ENCODE measurements around the gene CHCHD6. TPM values are rescaled to one million over a fixed set of nuclear protein-coding genes. Genes with fewer than 3 reads are reported as not detected.
A peak's percentile ranks its signal among the peaks of the same experiment; 100 is the strongest.

The CHCHD6 gene
- total RNA-seq, 1 donor: 10.9 TPM

DNA sequence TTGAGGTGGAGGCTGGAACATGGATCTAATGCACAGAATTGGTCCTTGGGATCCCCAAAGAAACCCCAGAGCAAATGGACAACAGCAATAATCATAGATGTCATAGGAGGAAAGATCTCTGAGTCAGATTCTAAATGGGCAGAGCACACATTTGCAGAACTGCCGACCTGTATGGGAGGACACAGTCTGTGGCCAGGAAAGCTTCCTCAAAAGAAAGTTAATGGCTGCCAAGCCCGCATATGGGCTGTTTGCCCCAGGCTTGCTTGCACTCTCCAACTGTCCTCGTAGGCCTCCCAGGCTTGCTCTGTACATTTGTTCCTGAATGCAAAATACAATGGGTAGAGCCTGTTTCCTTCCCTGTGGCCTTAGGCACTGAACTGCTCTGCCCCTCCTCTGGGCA, 176.9 kb downstream of the CHCHD6 start:
- Histone ChIP-seq H3K9me3 (ENCODE audit: low read depth, low read length) (no peaks in the 10 kb centered on the region), H3K27me3 (ENCODE audit: insufficient read depth, low read length) (no peaks in the 10 kb centered on the region), H3K4me2 (ENCODE audit: insufficient read depth, low read length) (no peak overlapping the region), H3K4me1 (ENCODE audit: insufficient read depth, low read length) (peaks cover 8% of the 10 kb centered on the region), H3K4me3 (ENCODE audit: insufficient read depth, low read length) (no peak overlapping the region), H3K79me2 (ENCODE audit: insufficient read depth, low read length) (no peaks in the 10 kb centered on the region), H4K20me1 (ENCODE audit: insufficient read depth, low read length) (no peaks in the 10 kb centered on the region), H2AFZ (ENCODE audit: low read length) (no peak overlapping the region), H3K36me3 (ENCODE audit: insufficient read depth, low read length) (no peaks in the 10 kb centered on the region), H3K27ac (ENCODE audit: low read depth, low read length) (no peak overlapping the region)
- TF ChIP-seq, protein P1, sequence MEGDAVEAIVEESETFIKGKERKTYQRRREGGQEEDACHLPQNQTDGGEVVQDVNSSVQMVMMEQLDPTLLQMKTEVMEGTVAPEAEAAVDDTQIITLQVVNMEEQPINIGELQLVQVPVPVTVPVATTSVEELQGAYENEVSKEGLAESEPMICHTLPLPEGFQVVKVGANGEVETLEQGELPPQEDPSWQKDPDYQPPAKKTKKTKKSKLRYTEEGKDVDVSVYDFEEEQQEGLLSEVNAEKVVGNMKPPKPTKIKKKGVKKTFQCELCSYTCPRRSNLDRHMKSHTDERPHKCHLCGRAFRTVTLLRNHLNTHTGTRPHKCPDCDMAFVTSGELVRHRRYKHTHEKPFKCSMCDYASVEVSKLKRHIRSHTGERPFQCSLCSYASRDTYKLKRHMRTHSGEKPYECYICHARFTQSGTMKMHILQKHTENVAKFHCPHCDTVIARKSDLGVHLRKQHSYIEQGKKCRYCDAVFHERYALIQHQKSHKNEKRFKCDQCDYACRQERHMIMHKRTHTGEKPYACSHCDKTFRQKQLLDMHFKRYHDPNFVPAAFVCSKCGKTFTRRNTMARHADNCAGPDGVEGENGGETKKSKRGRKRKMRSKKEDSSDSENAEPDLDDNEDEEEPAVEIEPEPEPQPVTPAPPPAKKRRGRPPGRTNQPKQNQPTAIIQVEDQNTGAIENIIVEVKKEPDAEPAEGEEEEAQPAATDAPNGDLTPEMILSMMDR (IDR thresholded peaks at IDR 0.05; ENCODE audit: extremely low read depth, low read depth, low read length): no peak
- DNase-seq (ENCODE audit: insufficient read length, low spot score, missing footprints): no peak

DNA sequence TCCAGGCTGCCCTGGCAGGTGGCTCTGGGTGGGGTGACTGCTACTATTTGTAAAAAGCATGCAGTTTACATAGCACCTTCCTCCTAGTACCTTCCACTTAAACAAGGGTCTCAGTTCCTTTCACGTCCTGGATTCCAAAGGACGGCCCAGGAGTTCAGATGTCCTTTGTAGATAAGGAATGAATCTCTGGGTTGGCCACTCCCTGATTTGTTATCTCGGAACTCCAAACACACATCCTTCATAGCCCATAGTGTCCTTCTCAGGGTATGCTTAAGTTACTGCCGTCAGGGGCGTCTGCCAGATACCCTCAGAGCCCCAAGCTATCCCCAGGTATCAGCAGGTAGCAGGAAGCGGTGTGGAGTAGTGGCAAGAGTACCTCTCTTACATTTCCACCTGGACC, 177.8 kb downstream of the CHCHD6 start:
- no peak overlapping the region for H2AFZ ChIP-seq (ENCODE audit: low read length)
- H3K4me3 ChIP-seq (ENCODE audit: insufficient read depth, low read length): no peak overlapping the region
- no peaks in the 10 kb centered on the region for H4K20me1 ChIP-seq (ENCODE audit: insufficient read depth, low read length)
- H3K79me2 ChIP-seq (ENCODE audit: insufficient read depth, low read length): no peaks in the 10 kb centered on the region
- H3K27ac ChIP-seq (ENCODE audit: low read depth, low read length): no peak overlapping the region
- H3K9me3 ChIP-seq (ENCODE audit: low read depth, low read length): no peaks in the 10 kb centered on the region
- peaks cover 8% of the 10 kb centered on the region for H3K4me1 ChIP-seq (ENCODE audit: insufficient read depth, low read length)
- no peaks in the 10 kb centered on the region for H3K36me3 ChIP-seq (ENCODE audit: insufficient read depth, low read length)
- no peak for DNase-seq (ENCODE audit: insufficient read length, low spot score, missing footprints)
- TF ChIP-seq, protein P1 (IDR thresholded peaks at IDR 0.05; ENCODE audit: extremely low read depth, low read depth, low read length): no peak
- H3K27me3 ChIP-seq (ENCODE audit: insufficient read depth, low read length): no peaks in the 10 kb centered on the region
- H3K4me2 ChIP-seq (ENCODE audit: insufficient read depth, low read length): no peak overlapping the region

DNA sequence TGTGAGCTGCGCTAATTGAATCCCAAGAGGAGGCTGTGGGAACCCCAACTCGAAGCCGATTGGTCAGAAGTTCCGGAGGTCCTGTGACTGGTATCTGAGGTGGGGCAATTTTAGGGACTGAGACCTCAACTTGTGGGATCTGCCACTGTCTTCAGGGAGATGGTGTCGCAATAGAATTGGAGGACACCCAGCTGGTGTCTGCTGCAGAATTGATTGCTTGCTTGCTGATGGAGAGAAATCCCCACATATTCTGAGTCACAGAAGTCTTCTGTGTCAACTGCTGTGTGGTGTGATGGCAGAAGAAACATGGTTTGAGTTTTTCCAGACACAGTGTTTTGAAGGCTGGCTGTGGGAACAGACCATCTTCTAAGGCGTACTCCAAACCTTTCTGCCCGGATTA, 179.2 kb downstream of the CHCHD6 start:
- TF ChIP-seq, protein P1 (IDR thresholded peaks at IDR 0.05; ENCODE audit: extremely low read depth, low read depth, low read length): no peak
- Histone ChIP-seq H3K27me3 (ENCODE audit: insufficient read depth, low read length) (no peaks in the 10 kb centered on the region), H3K9me3 (ENCODE audit: low read depth, low read length) (no peaks in the 10 kb centered on the region), H3K4me1 (ENCODE audit: insufficient read depth, low read length) (peaks cover 8% of the 10 kb centered on the region), H3K4me2 (ENCODE audit: insufficient read depth, low read length) (peak overlapping the region; percentile 3), H2AFZ (ENCODE audit: low read length) (no peak overlapping the region), H3K27ac (ENCODE audit: low read depth, low read length) (no peak overlapping the region), H3K79me2 (ENCODE audit: insufficient read depth, low read length) (no peaks in the 10 kb centered on the region), H3K4me3 (ENCODE audit: insufficient read depth, low read length) (no peak overlapping the region), H3K36me3 (ENCODE audit: insufficient read depth, low read length) (no peaks in the 10 kb centered on the region), H4K20me1 (ENCODE audit: insufficient read depth, low read length) (no peaks in the 10 kb centered on the region)
- peak; percentile 21 for DNase-seq (ENCODE audit: insufficient read length, low spot score, missing footprints)

DNA sequence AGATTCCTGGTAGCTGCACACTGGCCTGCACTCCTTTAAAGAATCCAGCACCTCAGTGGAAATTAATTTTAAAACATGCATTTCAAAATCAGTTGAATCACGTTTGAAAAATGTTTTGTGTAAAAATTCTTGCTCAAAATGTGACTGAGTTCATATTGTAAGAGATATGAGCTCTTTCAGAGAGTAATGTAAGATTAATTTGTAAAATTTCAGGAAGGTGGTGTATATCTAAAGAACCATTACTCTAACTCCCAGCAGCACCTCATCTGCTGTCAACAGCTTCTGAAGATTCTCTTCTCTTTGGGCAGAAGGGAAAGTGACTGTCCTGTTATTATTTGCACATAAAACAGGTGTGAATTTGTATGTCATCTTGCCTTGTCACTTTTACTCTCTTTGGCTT, 181.4 kb downstream of the CHCHD6 start:
- Histone ChIP-seq H4K20me1 (ENCODE audit: insufficient read depth, low read length) (no peaks in the 10 kb centered on the region), H3K27ac (ENCODE audit: low read depth, low read length) (no peak overlapping the region), H3K4me1 (ENCODE audit: insufficient read depth, low read length) (peaks cover 8% of the 10 kb centered on the region), H3K27me3 (ENCODE audit: insufficient read depth, low read length) (no peaks in the 10 kb centered on the region), H3K4me3 (ENCODE audit: insufficient read depth, low read length) (no peak overlapping the region), H3K4me2 (ENCODE audit: insufficient read depth, low read length) (no peak overlapping the region), H2AFZ (ENCODE audit: low read length) (no peak overlapping the region), H3K36me3 (ENCODE audit: insufficient read depth, low read length) (no peaks in the 10 kb centered on the region), H3K79me2 (ENCODE audit: insufficient read depth, low read length) (no peaks in the 10 kb centered on the region), H3K9me3 (ENCODE audit: low read depth, low read length) (no peaks in the 10 kb centered on the region)
- peak; percentile 1 for DNase-seq (ENCODE audit: insufficient read length, low spot score, missing footprints)
- TF ChIP-seq, protein P1 (IDR thresholded peaks at IDR 0.05; ENCODE audit: extremely low read depth, low read depth, low read length): no peak
